Activated effector memory CD4-positive, alpha-beta T cell treated with Interleukin-2 at 50 U/mL for 16 hours (primary cell): ENCODE data around the gene NSG1.
A peak's percentile ranks its signal among the peaks of the same experiment; 100 is the strongest.
"Not testable (repeated sequence)": the region's sequence is repeated elsewhere in the genome, so short reads cannot be mapped to it uniquely, and the experiment has no call there.

Source experiments
- DNase-seq: peaks from one replicate; pipeline ENCODE4 v3.0.0-alpha.2; 2020

Gene NSG1

GRCh38 chr4:4417886-4418285, 31.0 kb downstream of the NSG1 start:
- DNase-seq: no peak

- DNase-seq: no peak
These were observed 31.9 kb downstream of the NSG1 start for GRCh38 chr4:4418676-4419390.

DNA sequence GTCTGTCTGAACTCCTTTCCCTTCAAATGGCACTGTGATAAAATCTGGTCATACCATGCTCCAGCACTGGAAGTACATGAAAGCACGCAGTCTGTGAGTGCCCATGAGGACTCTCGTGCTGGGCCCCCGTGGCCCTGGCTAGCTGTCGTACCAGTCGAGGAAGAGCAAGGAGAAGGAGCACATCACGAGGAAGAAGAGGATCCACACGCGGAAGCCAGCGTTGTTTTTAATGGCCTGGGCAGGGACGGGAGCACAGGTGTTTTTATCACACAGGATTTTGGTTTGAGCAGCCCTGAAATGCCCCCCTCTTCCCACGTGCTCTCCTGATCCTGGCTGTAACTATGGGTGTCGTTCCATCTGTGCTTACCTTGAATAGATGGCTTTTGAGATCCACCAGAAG, 33.0 kb downstream of the NSG1 start:
- no peak for DNase-seq

GRCh38 chr4:4420421-4420820, 33.5 kb downstream of the NSG1 start:
- DNase-seq: no peak

DNA sequence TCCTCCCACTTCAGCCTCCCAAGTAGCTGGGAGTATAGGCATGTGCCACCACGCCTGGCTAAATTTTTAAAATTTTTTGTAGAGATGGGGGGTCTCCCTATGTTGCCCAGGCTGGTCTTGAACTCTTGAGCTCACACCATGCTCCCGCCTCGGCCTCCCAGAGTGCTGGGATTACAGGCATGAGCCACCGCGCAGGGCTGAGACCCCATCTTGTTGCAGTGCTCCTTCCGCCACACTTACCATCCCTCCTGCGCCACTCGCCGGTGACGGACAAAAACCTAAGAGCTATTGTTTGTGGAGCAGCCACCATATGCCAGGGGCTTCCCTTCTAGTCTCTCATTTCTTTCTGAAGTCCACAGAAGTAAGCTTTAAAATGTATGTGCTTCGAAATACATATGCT, 34.5 kb downstream of the NSG1 start:
- DNase-seq: no peak

DNA sequence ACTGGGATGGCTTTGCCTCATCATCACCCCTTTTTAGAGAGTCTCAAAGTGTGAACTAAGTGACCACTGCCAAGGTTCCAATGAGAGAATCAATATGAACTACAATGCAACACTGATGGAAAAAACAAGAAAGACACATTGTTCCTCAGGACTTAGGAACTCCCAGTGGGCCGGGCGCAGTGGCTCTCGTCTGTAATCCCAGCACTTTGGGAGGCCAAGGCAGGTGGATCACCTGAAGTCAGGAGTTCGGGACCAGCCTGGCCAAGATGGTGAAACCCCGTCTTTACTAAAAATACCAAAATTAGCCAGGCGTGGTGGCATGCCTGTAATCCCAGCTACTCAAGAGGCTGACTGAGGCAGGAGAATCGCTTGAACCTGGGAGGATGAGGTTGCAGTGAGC, 35.2 kb downstream of the NSG1 start:
- not testable (repeated sequence) for DNase-seq

DNA sequence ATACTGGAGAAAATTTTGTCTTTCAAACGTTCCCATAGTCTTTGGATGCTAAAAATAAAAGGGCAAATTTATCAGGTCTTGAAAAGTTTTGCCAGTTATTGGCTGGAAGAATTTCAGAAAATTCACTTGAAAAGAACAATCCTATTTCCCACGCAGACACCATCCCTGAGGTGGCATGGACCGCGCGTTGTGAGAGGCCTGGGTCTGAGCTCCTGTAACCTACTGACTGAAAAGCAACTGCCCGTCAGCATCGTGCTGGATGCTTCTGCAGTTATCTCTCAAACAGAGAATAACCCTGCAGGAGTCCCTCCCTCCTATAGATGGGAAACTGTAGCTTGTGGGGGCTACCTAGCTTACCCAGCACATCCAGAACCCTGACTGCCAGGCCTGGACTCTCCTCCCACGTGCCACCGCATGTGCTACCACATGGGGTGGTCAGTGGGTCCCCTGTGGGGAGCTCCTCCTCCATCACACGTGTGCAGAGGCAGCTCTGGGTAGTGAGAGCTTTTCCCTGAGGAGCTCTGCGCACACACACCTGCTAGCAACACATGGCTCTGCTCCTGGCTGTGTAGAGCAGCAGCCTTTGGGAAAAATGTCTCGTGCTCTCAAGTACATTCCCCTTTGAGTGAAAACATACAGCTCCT, 36.1 kb downstream of the NSG1 start:
- DNase-seq: no peak

DNA sequence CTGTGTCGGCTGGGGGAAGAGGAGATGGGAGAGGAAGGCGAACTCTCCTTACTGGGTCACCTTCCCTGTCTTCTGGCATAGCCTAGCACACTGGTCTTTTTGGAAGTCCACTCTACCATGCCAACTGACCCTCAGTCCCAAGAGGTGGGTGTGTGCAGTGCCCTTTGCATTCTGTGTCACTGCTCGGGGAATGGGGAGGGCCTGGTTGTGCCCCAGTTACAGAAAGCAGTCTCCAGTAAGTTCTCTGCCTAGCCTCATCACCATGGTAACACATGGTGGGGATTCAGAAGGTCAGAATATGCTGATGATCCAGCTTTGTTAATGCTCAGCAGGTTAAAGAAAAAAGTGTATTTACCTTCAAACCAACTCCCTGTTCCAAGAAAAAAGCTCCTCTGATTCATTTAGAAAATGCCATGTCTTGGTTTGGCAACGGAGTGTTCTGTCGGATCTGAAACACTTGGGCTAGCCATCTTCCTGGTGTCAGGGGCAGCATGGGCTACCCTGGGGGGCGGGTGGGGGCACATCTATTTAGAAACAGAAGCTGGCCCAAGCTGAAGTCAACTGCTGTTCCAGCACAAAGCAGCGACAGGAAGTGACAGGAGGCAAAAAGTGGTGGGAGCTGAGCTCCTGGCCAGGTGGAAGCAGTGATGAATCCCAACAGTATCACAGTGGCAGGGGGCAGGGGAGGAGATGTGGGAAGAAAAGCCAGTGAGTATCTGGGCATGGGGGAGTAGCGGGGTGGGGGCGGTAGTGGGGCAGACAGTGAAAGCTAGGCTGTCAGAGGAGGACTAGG, 37.0 kb downstream of the NSG1 start:
- DNase-seq: no peak

DNA sequence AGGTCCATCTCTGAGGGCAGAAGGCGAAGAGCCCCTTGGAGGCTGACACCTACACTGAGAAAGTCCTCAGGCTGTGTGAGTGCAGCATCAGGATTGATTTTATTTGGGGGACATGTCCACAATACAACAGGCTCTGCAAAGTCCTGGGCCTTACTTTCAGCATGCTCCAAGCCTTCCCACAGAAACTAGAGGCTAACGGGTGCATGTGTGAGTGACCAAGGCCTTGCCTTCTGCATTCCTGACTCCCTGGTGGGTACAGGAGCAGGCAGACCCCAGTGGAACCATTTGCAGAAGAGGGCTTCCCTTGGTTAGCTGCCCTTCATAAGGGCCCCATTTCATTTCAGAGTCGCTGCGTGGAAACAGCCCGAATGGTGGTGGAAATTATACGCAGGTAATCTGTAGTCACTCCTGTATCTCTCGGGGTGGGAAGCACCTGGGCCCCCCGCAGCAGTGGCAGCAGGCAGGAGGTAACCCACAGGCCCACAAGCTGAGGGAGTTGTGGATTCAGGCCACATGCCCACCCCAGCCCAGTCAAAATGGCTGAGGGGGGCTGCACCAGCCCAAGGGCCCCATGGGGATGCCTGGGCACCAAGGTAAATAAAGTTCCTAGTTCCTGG, 37.7 kb downstream of the NSG1 start:
- no peak for DNase-seq

- no peak for DNase-seq
These were observed 38.3 kb downstream of the NSG1 start for GRCh38 chr4:4425119-4425690.

GRCh38 chr4:4425696-4426095, 38.8 kb downstream of the NSG1 start:
- no peak for DNase-seq

DNA sequence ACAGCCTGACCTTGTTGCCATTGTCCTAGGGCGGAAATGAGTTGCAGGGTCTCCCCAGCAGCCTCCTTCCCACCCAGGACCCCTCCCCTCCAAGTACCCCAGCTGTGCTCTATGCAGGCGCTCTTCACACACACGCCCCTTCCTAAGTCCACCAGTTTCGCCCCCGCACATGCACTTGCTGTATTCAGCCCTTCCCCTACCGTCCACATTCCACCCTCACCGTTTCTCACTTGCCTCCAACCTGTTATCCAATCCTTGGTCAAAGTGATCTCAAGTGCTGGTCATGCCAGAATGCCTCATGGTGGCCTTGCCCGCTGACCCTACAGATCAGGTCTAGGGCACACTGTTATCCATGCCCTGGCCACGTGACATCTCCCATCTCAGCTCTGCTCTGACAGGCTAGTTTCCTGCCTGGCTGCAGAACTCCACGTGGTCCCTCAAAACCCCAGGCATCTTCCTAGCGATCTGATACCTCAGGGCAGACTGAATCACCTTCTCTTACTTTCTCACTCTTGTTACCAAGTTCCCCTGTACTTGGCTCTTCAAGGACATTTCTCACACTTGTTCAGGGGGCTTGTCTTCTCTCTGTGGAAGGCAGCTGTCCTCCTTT, 39.7 kb downstream of the NSG1 start:
- DNase-seq: no peak

DNA sequence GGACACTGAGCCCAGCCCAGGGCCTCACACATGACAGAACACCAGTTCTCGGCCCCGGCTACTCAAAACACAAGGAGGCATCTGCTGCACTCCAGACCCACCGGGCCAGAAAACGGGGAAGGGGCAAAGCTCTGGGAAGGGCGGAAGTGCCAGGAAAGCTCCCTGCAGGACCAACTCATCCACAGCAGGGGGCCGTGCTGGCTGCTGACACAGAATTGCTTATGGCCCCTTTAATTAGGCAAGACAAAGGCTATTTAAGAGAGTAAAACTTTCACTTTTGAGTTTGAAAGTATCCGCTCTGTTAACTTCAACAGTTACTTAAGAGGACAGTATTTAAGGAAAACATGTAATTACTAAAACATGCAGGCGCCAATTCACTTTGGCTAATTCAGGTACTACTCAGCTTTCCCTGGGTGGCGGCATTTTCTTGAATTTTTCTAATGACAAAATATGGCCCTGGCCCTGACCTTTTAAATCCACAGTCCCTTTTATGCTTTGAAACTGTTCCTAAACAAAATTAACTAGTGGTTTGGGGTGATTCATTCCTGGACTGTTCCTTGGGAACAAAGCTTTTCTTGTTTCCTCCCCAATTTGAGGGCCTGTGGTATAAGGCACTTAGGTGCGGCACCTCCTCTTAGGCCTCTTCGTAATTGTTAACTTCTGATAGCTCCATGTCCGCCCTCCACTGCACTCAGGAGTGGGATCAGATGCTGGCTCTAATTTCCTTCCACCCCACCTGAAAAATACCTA, 40.4 kb downstream of the NSG1 start:
- no peak for DNase-seq

- no peak for DNase-seq
These were observed 41.0 kb downstream of the NSG1 start for GRCh38 chr4:4427886-4428285.

- DNase-seq: no peak
These were observed 42.3 kb downstream of the NSG1 start for GRCh38 chr4:4428966-4429875.

DNA sequence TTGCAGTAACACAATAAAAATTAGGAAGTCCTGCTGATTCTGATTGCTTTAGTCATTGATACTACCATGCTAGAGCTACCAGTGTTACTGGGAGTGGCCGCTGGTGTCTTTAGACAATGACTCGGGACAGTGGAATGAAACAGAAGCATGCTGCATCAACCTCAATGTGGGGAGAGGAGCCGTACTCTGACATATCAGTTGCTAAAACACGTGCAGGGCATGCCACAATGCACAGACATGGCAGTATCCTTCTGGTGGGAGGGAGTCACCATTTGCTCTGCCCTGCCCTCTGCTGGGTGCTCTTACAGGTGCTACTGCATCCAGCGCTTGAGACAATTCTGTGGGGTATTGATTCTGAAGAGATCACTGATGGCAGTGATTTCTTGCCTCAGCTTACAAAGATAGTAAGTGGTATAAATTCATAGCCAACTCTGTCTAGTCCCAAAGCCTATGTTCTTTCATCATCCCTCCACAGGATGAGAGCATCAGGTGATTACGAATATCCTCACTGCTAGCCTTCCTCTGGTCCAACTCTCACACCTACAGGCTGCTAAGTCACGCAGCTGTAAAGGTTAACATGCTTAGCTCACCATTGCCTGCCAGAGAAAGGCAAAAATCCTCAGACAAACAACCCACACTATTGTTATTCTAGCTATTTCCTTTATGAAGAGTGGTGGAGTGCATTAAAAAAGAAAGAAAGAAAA, 43.7 kb downstream of the NSG1 start:
- peak; percentile 36 for DNase-seq

- DNase-seq: no peak
These were observed 45.6 kb downstream of the NSG1 start for GRCh38 chr4:4432341-4433125.

GRCh38 chr4:4433941-4434340, 47.0 kb downstream of the NSG1 start:
- no peak for DNase-seq

GRCh38 chr4:4436244-4436823, 49.4 kb downstream of the NSG1 start:
- no peak for DNase-seq
